Dedifferentiated amniotic fluid mesenchymal stem cell (primary cell): ENCODE measurements around the gene TPK1.
A peak's percentile ranks its signal among the peaks of the same experiment; 100 is the strongest.

ENCODE experiments used
- DNase-seq: peaks from one replicate; pipeline ENCODE4 v3.0.0-alpha.2; 2016; ENCODE audit errors: extremely low spot score

TPK1 gene

GRCh38 chr7:144408121-144408520, 427.7 kb downstream of the TPK1 start:
- peak; percentile 51 for DNase-seq

GRCh38 chr7:144407266-144407931, 428.5 kb downstream of the TPK1 start:
- DNase-seq: no peak

- no peak for DNase-seq
Measured at GRCh38 chr7:144404946-144405345, 430.9 kb downstream of the TPK1 start.

- no peak for DNase-seq
Measured at GRCh38 chr7:144403649-144404061, 432.2 kb downstream of the TPK1 start, which contains the start of gene NOBOX. Gene NOBOX (minus strand): TSS chr7:144403693.

- DNase-seq: no peak
Measured at GRCh38 chr7:144403102-144403501, 432.8 kb downstream of the TPK1 start.
